H1 (cell line): Measurements from ENCODE around the gene DHRS1.

ENCODE experiments used
- CHD1 ChIP-seq: IDR thresholded peaks from 2 replicates; pipeline ENCODE4 v1.6.1; 2012; ENCODE audit warnings: low read depth, low read length, improper control_type of control experiment
- CTCF ChIP-seq, 3 experiments: IDR thresholded peaks; 1 replicate in 2 of 3; 2 replicates in 1 of 3; pipeline versions ENCODE4 v1.5.1 to v1.6.1; 2011; ENCODE audit warnings: low read length in 3 of 3, mild to moderate bottlenecking in 3 of 3, inconsistent platforms in 2 of 3, low read depth in 1 of 3, moderate library complexity in 1 of 3; ENCODE audit not compliant: insufficient read depth in 1 of 3; ENCODE audit errors: control extremely low read depth in 1 of 3
- EP300 ChIP-seq, 2 experiments: IDR thresholded peaks; 1 replicate in 1 of 2; 2 replicates in 1 of 2; pipeline ENCODE4 v1.6.1; 2011 to 2012; ENCODE audit warnings: low read depth in 2 of 2, low read length in 2 of 2, mild to moderate bottlenecking in 2 of 2, borderline replicate concordance in 1 of 2, inconsistent platforms in 1 of 2, moderate library complexity in 1 of 2
- GABPA ChIP-seq: IDR thresholded peaks from 2 replicates; pipeline ENCODE4 v1.6.1; 2011; ENCODE audit warnings: mild to moderate bottlenecking, low read length, moderate library complexity, borderline replicate concordance; ENCODE audit not compliant: insufficient read depth
- NRF1 ChIP-seq: IDR thresholded peaks from 2 replicates; pipeline ENCODE4 v1.6.1; 2011; ENCODE audit warnings: mild to moderate bottlenecking, low read depth, low read length, improper control_type of control experiment
- POLR2A ChIP-seq, 2 experiments: IDR thresholded peaks; 1 replicate in 1 of 2; 2 replicates in 1 of 2; pipeline ENCODE4 v1.6.1; 2011; ENCODE audit warnings: low read depth in 2 of 2, low read length in 2 of 2, mild to moderate bottlenecking in 2 of 2; ENCODE audit errors: control extremely low read depth in 1 of 2
- POLR2AphosphoS5 ChIP-seq: IDR thresholded peaks from 2 replicates; pipeline ENCODE4 v1.6.1; 2011; ENCODE audit warnings: low read depth, low read length
- RNF2 ChIP-seq: fragments of 200-900, 300-1000 bp; sonication (generic); IDR thresholded peaks from 2 replicates; pipeline ENCODE4 v1.7.1; 2016; ENCODE audit warnings: borderline replicate concordance, low read depth, mild to moderate bottlenecking, antibody characterized with exemption, low read length; ENCODE audit not compliant: poor library complexity, severe bottlenecking; ENCODE audit errors: missing control alignments
- SIRT6 ChIP-seq: IDR thresholded peaks from one replicate; pipeline ENCODE4 v1.7.1; 2012; ENCODE audit warnings: low read length, inconsistent platforms
- YY1 ChIP-seq: IDR thresholded peaks from 2 replicates; pipeline ENCODE4 v1.6.1; 2011; ENCODE audit warnings: low read depth, mild to moderate bottlenecking, low read length
- ZNF274 ChIP-seq: IDR thresholded peaks from 2 replicates; pipeline ENCODE4 v1.7.0; 2012; ENCODE audit warnings: low read length, borderline replicate concordance; ENCODE audit errors: extremely low read depth
- TF ChIP-seq, protein P1 (sequence below): IDR thresholded peaks from 2 replicates; pipeline ENCODE4 v1.6.1; 2011; ENCODE audit warnings: low read length, improper control_type of control experiment

DNA sequence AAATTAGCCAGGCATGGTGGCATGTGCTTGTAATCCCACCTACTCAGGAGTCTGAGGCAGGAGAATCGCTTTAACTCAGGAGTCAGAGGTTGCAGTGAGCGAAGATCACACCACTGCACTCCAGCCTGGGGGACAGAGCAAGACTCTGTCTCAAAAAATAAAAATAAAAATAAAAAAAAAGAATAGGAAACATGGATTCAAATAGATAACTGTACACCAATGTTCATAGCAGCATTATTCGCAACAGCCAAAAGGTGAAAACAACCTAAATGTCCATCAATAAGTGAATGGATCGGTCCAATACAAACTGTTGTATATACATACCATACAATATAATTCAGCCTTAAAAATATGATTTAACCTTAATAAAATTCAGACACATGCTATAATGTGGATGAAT lies 43.3 kb upstream of the DHRS1 start:
- TF ChIP-seq CTCF (IDR thresholded peaks at IDR 0.05; ENCODE audit: control extremely low read depth in 1 of 3, insufficient read depth in 1 of 3, low read depth in 1 of 3, low read length in 3 of 3) (no peak), POLR2A (IDR thresholded peaks at IDR 0.05; ENCODE audit: control extremely low read depth in 1 of 2, low read depth in 2 of 2, low read length in 2 of 2) (no peak), GABPA (no peak), POLR2AphosphoS5 (no peak), CHD1 (no peak), YY1 (no peak), ZNF274 (no peak), SIRT6 (no peak), RNF2 (no peak), NRF1 (no peak), EP300 (IDR thresholded peaks at IDR 0.05; ENCODE audit: borderline replicate concordance in 1 of 2, low read depth in 2 of 2, low read length in 2 of 2) (no peak)
- TF ChIP-seq, protein P1, sequence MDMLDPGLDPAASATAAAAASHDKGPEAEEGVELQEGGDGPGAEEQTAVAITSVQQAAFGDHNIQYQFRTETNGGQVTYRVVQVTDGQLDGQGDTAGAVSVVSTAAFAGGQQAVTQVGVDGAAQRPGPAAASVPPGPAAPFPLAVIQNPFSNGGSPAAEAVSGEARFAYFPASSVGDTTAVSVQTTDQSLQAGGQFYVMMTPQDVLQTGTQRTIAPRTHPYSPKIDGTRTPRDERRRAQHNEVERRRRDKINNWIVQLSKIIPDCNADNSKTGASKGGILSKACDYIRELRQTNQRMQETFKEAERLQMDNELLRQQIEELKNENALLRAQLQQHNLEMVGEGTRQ: no peak
